ENCODE measurements around the gene PTPRF.

DNA sequence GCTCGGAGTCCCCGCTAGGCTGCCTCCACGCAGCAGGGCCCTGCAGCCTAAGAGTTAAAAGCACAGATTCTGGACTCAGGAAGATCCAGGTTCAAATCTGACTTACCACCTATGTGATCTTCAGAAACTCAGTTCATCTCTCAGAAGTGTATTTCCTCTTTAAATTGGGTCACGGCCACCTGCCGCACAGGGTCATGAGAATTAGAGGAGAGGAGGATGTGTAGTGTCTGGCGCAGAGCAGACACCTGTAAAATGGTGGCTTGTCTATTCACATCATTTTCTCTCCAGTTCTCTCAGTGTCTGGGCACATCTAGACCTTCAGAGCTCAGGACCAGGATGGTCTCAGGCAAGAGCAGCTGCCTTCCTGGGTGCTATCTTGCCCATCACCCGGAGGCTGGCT is 45.8 kb downstream of the PTPRF start:
- TF ChIP-seq, protein P1, sequence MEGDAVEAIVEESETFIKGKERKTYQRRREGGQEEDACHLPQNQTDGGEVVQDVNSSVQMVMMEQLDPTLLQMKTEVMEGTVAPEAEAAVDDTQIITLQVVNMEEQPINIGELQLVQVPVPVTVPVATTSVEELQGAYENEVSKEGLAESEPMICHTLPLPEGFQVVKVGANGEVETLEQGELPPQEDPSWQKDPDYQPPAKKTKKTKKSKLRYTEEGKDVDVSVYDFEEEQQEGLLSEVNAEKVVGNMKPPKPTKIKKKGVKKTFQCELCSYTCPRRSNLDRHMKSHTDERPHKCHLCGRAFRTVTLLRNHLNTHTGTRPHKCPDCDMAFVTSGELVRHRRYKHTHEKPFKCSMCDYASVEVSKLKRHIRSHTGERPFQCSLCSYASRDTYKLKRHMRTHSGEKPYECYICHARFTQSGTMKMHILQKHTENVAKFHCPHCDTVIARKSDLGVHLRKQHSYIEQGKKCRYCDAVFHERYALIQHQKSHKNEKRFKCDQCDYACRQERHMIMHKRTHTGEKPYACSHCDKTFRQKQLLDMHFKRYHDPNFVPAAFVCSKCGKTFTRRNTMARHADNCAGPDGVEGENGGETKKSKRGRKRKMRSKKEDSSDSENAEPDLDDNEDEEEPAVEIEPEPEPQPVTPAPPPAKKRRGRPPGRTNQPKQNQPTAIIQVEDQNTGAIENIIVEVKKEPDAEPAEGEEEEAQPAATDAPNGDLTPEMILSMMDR (IDR thresholded peaks at IDR 0.05; ENCODE audit: low read depth, low read length, poor library complexity, severe bottlenecking): no peak
- TF ChIP-seq EZH2phosphoT487 (IDR thresholded peaks at IDR 0.05; ENCODE audit: borderline replicate concordance, low read length): no peak
